Nephron progenitor cell (in vitro differentiated cells): ENCODE measurements around the gene MUC15.

ENCODE experiments used
- DNase-seq: peaks from one replicate; pipeline ENCODE4 v3.0.0; 2021
- H3K27ac Mint-ChIP-seq: 2 replicates; pipeline ENCODE4 v1.8.0; 2021; ENCODE audit warnings: mild to moderate bottlenecking, moderate library complexity, mixed read lengths
- H3K27me3 Mint-ChIP-seq: 2 replicates; pipeline ENCODE4 v1.8.0; 2021; ENCODE audit warnings: mild to moderate bottlenecking, low read depth, mixed read lengths; ENCODE audit not compliant: poor library complexity
- H3K36me3 Mint-ChIP-seq: 2 replicates; pipeline ENCODE4 v1.8.0; 2021; ENCODE audit warnings: low read depth, mixed read lengths
- H3K4me1 Mint-ChIP-seq: 2 replicates; pipeline ENCODE4 v1.8.0; 2021; ENCODE audit warnings: mixed read lengths
- H3K4me3 Mint-ChIP-seq: 2 replicates; pipeline ENCODE4 v1.8.0; 2021; ENCODE audit warnings: mild to moderate bottlenecking, moderate library complexity, mixed read lengths
- H3K9me3 Mint-ChIP-seq: 2 replicates; pipeline ENCODE4 v1.8.0; 2021; ENCODE audit warnings: mild to moderate bottlenecking, moderate library complexity, mixed read lengths
- TF ChIP-seq, protein P1 (sequence below): fragments of 200-600 bp; sonication (generic); IDR thresholded peaks from 2 replicates; pipeline ENCODE4 v1.5.0; 2021; ENCODE audit warnings: antibody characterized with exemption

Gene MUC15

DNA sequence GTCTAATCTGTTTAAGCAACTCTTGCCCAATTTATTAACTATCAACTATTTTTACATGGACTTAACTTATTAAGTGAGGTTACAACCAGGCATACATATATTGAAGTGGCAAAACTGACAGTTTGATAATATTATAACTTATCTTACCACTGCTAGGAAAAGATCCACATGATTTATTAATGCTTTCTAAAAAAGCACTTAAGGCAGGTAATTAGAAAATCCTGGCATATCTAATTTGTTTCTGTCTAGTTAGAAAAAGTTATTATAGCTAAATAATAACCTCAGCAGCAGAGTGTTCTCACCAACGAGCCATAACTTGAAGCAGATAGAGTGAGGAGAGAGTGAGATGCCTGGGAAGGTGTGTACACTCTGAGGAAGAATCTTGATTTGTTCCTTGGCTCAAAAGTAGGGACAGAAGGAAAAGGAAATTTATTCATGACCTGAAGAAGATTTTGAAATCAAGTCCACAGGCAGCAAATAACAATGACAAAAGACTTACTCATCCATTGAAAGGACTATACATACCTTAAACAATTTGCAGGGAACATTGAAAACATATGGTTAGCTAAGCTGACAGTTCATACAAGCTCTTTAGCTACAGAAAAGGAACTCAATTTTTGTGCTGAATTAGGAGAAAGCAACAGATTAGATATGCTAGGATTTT, 7.1 kb upstream of the MUC15 start:
- no peak overlapping the region for H3K27ac Mint-ChIP-seq
- H3K9me3 Mint-ChIP-seq, result no peaks in the 10 kb centered on the region
- H3K4me3 Mint-ChIP-seq, result no peak overlapping the region
- H3K36me3 Mint-ChIP-seq, result no peaks in the 10 kb centered on the region
- no peak for DNase-seq
- H3K4me1 Mint-ChIP-seq, result peaks cover 5% of the 10 kb centered on the region
- H3K27me3 Mint-ChIP-seq, result no peaks in the 10 kb centered on the region
- TF ChIP-seq, protein P1, sequence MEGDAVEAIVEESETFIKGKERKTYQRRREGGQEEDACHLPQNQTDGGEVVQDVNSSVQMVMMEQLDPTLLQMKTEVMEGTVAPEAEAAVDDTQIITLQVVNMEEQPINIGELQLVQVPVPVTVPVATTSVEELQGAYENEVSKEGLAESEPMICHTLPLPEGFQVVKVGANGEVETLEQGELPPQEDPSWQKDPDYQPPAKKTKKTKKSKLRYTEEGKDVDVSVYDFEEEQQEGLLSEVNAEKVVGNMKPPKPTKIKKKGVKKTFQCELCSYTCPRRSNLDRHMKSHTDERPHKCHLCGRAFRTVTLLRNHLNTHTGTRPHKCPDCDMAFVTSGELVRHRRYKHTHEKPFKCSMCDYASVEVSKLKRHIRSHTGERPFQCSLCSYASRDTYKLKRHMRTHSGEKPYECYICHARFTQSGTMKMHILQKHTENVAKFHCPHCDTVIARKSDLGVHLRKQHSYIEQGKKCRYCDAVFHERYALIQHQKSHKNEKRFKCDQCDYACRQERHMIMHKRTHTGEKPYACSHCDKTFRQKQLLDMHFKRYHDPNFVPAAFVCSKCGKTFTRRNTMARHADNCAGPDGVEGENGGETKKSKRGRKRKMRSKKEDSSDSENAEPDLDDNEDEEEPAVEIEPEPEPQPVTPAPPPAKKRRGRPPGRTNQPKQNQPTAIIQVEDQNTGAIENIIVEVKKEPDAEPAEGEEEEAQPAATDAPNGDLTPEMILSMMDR, result no peak

DNA sequence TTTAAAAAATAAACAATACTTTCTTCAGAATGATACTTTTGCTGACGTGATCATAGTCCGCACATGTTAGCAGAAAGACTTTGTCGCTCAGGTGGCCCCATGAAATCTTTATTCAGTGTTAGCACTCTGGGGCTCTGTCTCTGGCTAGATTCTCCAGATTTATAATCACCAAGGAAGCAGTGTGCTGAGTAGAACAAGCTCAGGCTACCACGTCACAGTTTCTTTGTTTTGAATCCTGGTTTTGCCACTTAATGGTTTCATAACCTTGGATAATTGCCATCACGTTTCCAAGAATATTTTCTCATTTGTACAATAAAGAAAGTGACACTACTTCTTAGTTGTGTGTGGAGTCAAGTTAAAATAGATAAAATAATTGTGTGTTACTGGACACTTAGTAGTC, 3.9 kb upstream of the MUC15 start:
- no peaks in the 10 kb centered on the region for H3K9me3 Mint-ChIP-seq
- TF ChIP-seq, protein P1, result no peak
- no peaks in the 10 kb centered on the region for H3K27me3 Mint-ChIP-seq
- H3K4me3 Mint-ChIP-seq, result no peak overlapping the region
- no peaks in the 10 kb centered on the region for H3K36me3 Mint-ChIP-seq
- DNase-seq, result no peak
- no peak overlapping the region for H3K27ac Mint-ChIP-seq
- H3K4me1 Mint-ChIP-seq, result peaks cover 25% of the 10 kb centered on the region

DNA sequence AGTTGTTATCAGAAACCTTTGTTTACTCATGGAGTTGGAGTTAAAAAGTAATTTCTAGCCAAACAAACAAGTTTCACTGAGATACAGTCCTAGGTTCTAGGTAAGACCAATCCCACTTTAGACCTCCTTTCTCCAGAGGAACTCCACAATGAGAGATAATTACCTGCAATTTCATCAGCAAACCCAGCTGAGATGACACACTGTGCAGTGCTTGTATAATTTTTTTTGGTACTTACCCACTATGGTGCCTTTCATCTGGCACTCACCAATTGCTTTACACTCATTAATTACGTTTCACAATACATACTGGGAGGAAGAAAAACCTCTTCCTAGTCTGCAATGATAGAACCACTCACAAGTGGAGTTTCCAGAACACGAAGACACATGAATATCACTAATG, 1.8 kb upstream of the MUC15 start:
- no peak overlapping the region for H3K27ac Mint-ChIP-seq
- no peaks in the 10 kb centered on the region for H3K36me3 Mint-ChIP-seq
- no peak for DNase-seq
- no peaks in the 10 kb centered on the region for H3K9me3 Mint-ChIP-seq
- no peak overlapping the region for H3K4me3 Mint-ChIP-seq
- H3K4me1 Mint-ChIP-seq, result peaks cover 43% of the 10 kb centered on the region
- TF ChIP-seq, protein P1, result no peak
- H3K27me3 Mint-ChIP-seq, result no peaks in the 10 kb centered on the region

DNA sequence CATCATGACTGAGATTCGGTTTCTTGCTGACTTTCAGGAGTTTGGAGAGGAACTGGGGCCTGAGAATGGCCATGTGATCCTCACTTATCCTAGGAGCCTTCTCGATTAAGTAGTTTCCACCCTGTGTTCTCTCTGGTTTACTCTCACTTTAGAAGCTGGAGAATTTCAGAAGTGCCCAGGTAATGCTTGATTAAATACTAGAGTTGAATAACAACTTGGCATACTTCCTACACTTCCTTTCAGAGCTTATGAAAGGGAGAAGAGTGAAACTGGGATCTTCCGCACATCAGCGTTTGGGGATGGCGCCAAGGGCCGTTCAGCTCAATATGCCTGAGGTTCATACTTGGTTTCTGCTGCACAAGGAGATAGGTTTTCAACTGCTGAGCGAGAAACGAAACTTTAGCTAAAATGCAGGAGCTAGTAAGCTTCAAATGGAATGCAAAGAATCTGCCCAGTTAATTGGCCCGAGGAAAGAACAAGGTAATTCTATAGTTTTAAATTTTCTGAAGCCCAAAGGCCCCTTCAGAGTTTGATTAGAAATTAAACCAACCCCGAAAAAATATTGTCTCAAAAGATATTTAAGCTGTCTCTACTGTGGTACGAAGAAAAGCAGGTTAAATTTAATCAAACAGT, 823 bp upstream of the MUC15 start:
- TF ChIP-seq, protein P1, result no peak
- Mint-ChIP-seq H3K27me3 (no peaks in the 10 kb centered on the region), H3K36me3 (no peaks in the 10 kb centered on the region), H3K9me3 (no peaks in the 10 kb centered on the region), H3K4me1 (peaks cover 44% of the 10 kb centered on the region), H3K4me3 (no peak overlapping the region), H3K27ac (peak overlapping the region; percentile 56)
- DNase-seq, result no peak

DNA sequence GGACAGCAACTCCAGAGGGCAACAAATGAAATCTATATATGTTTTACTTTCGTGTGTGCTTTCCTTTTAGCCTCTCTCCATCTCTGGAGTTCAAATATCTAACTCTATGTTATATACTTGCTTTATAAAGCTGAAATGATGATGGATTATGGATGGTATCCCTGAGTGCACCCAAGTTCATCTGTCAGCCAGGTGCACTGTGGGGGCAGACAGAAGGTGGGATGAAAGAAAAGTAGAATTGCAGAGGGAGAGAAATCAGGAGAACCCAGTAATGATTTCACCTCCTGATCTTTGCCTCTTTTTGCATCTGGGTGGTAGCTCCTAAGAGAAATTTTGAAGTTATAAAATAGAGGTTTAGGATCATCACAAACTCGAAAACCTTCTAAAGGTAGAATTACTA, 2.4 kb downstream of the MUC15 start:
- TF ChIP-seq, protein P1, result no peak
- no peaks in the 10 kb centered on the region for H3K27me3 Mint-ChIP-seq
- H3K27ac Mint-ChIP-seq, result peak overlapping the region; percentile 39
- H3K36me3 Mint-ChIP-seq, result no peaks in the 10 kb centered on the region
- H3K4me1 Mint-ChIP-seq, result peaks cover 44% of the 10 kb centered on the region
- no peak overlapping the region for H3K4me3 Mint-ChIP-seq
- DNase-seq, result no peak
- no peaks in the 10 kb centered on the region for H3K9me3 Mint-ChIP-seq

DNA sequence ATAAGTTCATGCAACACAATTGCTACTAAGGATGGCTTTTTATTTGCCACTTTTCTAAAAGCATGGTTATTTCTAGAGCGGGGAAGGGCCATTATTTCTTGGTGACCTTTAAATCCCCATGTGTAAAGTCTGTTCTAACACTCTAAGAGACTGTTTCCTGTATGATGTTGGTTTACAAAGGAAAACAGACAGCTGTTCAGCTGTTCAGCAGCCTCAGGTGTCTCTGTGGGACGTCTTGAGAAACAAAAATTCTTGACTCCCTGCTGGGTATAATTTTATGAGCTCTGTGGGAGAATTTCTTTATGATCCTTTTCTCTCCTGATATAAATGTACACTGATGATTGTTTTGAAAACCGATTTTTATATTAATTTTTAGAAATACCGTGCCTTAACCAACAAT, 13.9 kb downstream of the MUC15 start:
- no peak for DNase-seq
- Mint-ChIP-seq H3K27ac (no peak overlapping the region), H3K36me3 (no peaks in the 10 kb centered on the region), H3K4me1 (no peaks in the 10 kb centered on the region), H3K9me3 (no peaks in the 10 kb centered on the region), H3K27me3 (no peaks in the 10 kb centered on the region), H3K4me3 (no peak overlapping the region)
- TF ChIP-seq, protein P1, result no peak
